ENCODE measurements around the gene CLASP1.
"Not testable (repeated sequence)": the region's sequence is repeated elsewhere in the genome, so short reads cannot be mapped to it uniquely, and the experiment has no call there.

The CLASP1 gene

GRCh38 chr2:121309323-121309722 is 339.9 kb downstream of the CLASP1 start:
- no peak overlapping the region for H3K4me3 ChIP-seq (replicated peaks; ENCODE audit: insufficient read depth, low read length)
- no peak for DNase-seq (ENCODE audit: low read depth in 1 of 2, low spot score in 1 of 2)

GRCh38 chr2:121307048-121307447 is 342.2 kb downstream of the CLASP1 start:
- Histone ChIP-seq H3K4me3 (replicated peaks; ENCODE audit: insufficient read depth, low read length) (no peak overlapping the region), H3K27ac (replicated peaks) (no peak overlapping the region), H3K27me3 (ENCODE audit: insufficient read depth, poor library complexity, severe bottlenecking) (no peaks in the 10 kb centered on the region)
- TF ChIP-seq GABPA (IDR thresholded peaks at IDR 0.05; ENCODE audit: low read depth) = no peak
- no peak for TF ChIP-seq REST (IDR thresholded peaks at IDR 0.05; ENCODE audit: insufficient replicate concordance, low read depth)
- no peak for TF ChIP-seq POLR2AphosphoS5 (IDR thresholded peaks at IDR 0.05; ENCODE audit: low read depth)
- no peak for TF ChIP-seq SPI1 (IDR thresholded peaks at IDR 0.05; ENCODE audit: borderline replicate concordance, low read depth)
- TF ChIP-seq CTCF (IDR thresholded peaks at IDR 0.05; ENCODE audit: insufficient read depth, low read length) = no peak
- no peak for DNase-seq (ENCODE audit: low read depth in 1 of 2, low spot score in 1 of 2)

More at GRCh38 chr2:121309323-121309722, 339.9 kb downstream of the CLASP1 start:
- TF ChIP-seq REST (IDR thresholded peaks at IDR 0.05; ENCODE audit: insufficient replicate concordance, low read depth) = no peak
- H3K27ac ChIP-seq (replicated peaks) = no peak overlapping the region
- H3K27me3 ChIP-seq (ENCODE audit: insufficient read depth, poor library complexity, severe bottlenecking) = no peaks in the 10 kb centered on the region

GRCh38 chr2:121304941-121305340 is 344.3 kb downstream of the CLASP1 start:
- DNase-seq (ENCODE audit: low read depth in 1 of 2, low spot score in 1 of 2) = no peak
- Histone ChIP-seq H3K4me3 (replicated peaks; ENCODE audit: insufficient read depth, low read length) (no peak overlapping the region), H3K27me3 (ENCODE audit: insufficient read depth, poor library complexity, severe bottlenecking) (no peaks in the 10 kb centered on the region), H3K27ac (replicated peaks) (no peak overlapping the region)
- TF ChIP-seq SPI1 (IDR thresholded peaks at IDR 0.05; ENCODE audit: borderline replicate concordance, low read depth) = no peak
- no peak for TF ChIP-seq GABPA (IDR thresholded peaks at IDR 0.05; ENCODE audit: low read depth)
- no peak for TF ChIP-seq REST (IDR thresholded peaks at IDR 0.05; ENCODE audit: insufficient replicate concordance, low read depth)
- TF ChIP-seq POLR2AphosphoS5 (IDR thresholded peaks at IDR 0.05; ENCODE audit: low read depth) = no peak

- TF ChIP-seq POLR2AphosphoS5 (IDR thresholded peaks at IDR 0.05; ENCODE audit: low read depth) (no peak), CTCF (IDR thresholded peaks at IDR 0.05; ENCODE audit: insufficient read depth, low read length) (no peak), GABPA (IDR thresholded peaks at IDR 0.05; ENCODE audit: low read depth) (no peak), REST (IDR thresholded peaks at IDR 0.05; ENCODE audit: insufficient replicate concordance, low read depth) (no peak), SPI1 (IDR thresholded peaks at IDR 0.05; ENCODE audit: borderline replicate concordance, low read depth) (no peak)
- Histone ChIP-seq H3K27me3 (ENCODE audit: insufficient read depth, poor library complexity, severe bottlenecking) (no peaks in the 10 kb centered on the region), H3K4me3 (replicated peaks; ENCODE audit: insufficient read depth, low read length) (no peak overlapping the region), H3K27ac (replicated peaks) (no peak overlapping the region)
- no peak for DNase-seq (ENCODE audit: low read depth in 1 of 2, low spot score in 1 of 2)
Measured at GRCh38 chr2:121303531-121304263, 345.6 kb downstream of the CLASP1 start.

- H3K27me3 ChIP-seq (ENCODE audit: insufficient read depth, poor library complexity, severe bottlenecking); H3K27ac ChIP-seq (replicated peaks); DNase-seq (ENCODE audit: low read depth in 1 of 2, low spot score in 1 of 2); H3K4me3 ChIP-seq (replicated peaks; ENCODE audit: insufficient read depth, low read length): not testable (repeated sequence)
Measured at GRCh38 chr2:121301190-121301589, 348.1 kb downstream of the CLASP1 start.

All from HL-60 (cell line).